Measurements from ENCODE around the gene VCL.

- TF ChIP-seq POLR2AphosphoS5 (IDR thresholded peaks at IDR 0.05) (no peak), CTCF (IDR thresholded peaks at IDR 0.05) (no peak), POLR2A (IDR thresholded peaks at IDR 0.05) (no peak)
Observed at GRCh38 chr10:73969224-73969841, 28.6 kb upstream of the VCL start.
